KMS-11 (cell line): ENCODE results near the gene BAIAP2.

Source experiments
- H2AFZ ChIP-seq: fragments of 200-600 bp; sonication (generic); 2 replicates; pipeline ENCODE4 v1.6.1; 2016; ENCODE audit warnings: antibody characterized with exemption, mixed run types, low read depth
- H3K27ac ChIP-seq: fragments of 200-600 bp; sonication (generic); 2 replicates; pipeline ENCODE4 v1.6.1; 2016; ENCODE audit warnings: mild to moderate bottlenecking, mixed run types
- H3K27me3 ChIP-seq: fragments of 200-600 bp; sonication (generic); 2 replicates; pipeline ENCODE4 v1.6.1; 2017; ENCODE audit warnings: mild to moderate bottlenecking, low read depth, mixed run types, moderate library complexity; ENCODE audit not compliant: insufficient read depth
- H3K36me3 ChIP-seq: fragments of 200-600 bp; sonication (generic); 2 replicates; pipeline ENCODE4 v1.6.1; 2017; ENCODE audit warnings: mild to moderate bottlenecking, mixed run types; ENCODE audit not compliant: insufficient read depth
- H3K4me1 ChIP-seq: fragments of 200-600 bp; sonication (generic); 2 replicates; pipeline ENCODE4 v1.6.1; 2016; ENCODE audit warnings: mild to moderate bottlenecking, low read depth, mixed run types; ENCODE audit not compliant: poor library complexity, severe bottlenecking
- H3K4me2 ChIP-seq: fragments of 200-600 bp; sonication (generic); 2 replicates; pipeline ENCODE4 v1.7.0; 2016; ENCODE audit warnings: mild to moderate bottlenecking, mixed run types
- H3K4me3 ChIP-seq: fragments of 200-600 bp; sonication (generic); IDR thresholded peaks from 2 replicates; pipeline ENCODE4 v1.6.1; 2017; ENCODE audit warnings: low read depth, low read length, mixed read lengths; ENCODE audit not compliant: insufficient read depth
- H3K79me2 ChIP-seq: fragments of 200-600 bp; sonication (generic); 2 replicates; pipeline ENCODE4 v1.6.1; 2016; ENCODE audit warnings: low read depth, mixed run types; ENCODE audit not compliant: insufficient read depth
- H3K9ac ChIP-seq: fragments of 200-600 bp; sonication (generic); 2 replicates; pipeline ENCODE4 v1.6.1; 2016; ENCODE audit warnings: mild to moderate bottlenecking, mixed run types
- H4K20me1 ChIP-seq: fragments of 200-600 bp; sonication (generic); 2 replicates; pipeline ENCODE4 v1.6.1; 2016; ENCODE audit warnings: mild to moderate bottlenecking, mixed run types; ENCODE audit not compliant: insufficient read depth
- CTCF ChIP-seq: fragments of 200-600 bp; sonication (generic); conservative IDR thresholded peaks from 2 replicates; pipeline ENCODE4 v1.6.1; 2017; ENCODE audit warnings: low read depth, mild to moderate bottlenecking, antibody characterized with exemption, low read length, moderate library complexity, mixed read lengths

Gene BAIAP2

DNA sequence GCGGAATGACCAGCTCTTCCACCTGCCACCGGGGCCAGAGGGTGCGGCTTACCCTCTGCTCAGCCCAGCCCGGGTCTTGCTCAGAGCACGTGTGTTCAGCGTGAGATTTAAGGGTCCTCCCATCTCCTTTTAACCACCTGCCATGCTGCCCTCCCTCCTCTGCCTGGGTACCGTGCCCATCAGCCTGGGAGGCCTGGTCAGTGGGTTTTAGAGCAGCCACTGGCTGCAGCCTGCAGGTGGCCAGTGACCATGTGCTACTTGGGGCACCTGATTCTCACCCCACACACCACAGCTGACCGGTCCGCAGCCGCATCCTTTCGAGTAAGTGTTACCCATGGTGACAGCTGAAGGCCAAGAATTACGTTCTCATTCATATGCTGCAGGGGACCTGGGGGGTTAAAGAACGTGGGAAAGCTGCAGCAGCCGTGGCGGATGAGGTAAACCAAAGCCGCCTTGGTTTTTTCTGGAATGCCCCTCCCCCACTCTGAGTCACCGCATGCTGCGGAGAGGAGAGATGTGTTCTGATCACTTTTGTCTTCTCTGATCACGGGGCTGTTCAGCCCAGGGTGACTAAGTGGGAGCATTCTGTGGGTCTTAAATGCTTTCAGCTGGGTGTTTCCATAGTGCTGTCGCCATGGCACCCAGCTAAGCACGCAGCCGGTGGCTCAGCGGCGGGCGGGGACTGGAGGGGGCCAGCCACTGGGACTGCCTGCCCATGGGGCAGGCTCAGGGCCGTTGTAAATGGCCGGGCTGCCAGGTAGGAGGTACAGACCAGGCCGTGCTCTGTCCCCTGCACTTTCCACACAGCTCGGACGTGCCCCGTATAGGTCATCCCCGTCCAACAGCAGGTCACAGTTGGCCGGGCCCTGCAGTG, 59.8 kb downstream of the BAIAP2 start:
- H3K27me3 ChIP-seq: peaks cover 93% of the 10 kb centered on the region
- no peaks in the 10 kb centered on the region for H3K79me2 ChIP-seq
- H3K9ac ChIP-seq: peak overlapping the region; percentile 22; the same call in 1 of the 2 replicates
- peak overlapping the region; percentile 63 for H3K4me2 ChIP-seq
- no peak overlapping the region for H3K27ac ChIP-seq
- no peaks in the 10 kb centered on the region for H3K36me3 ChIP-seq
- no peaks in the 10 kb centered on the region for H4K20me1 ChIP-seq
- TF ChIP-seq CTCF: no peak
- no peak overlapping the region for H3K4me3 ChIP-seq
- peaks cover 36% of the 10 kb centered on the region for H3K4me1 ChIP-seq
- no peak overlapping the region for H2AFZ ChIP-seq

- peak overlapping the region; percentile 22; the same call in 1 of the 2 replicates for H3K9ac ChIP-seq
- H3K4me3 ChIP-seq: no peak overlapping the region
- no peaks in the 10 kb centered on the region for H3K36me3 ChIP-seq
- peak overlapping the region; percentile 63 for H3K4me2 ChIP-seq
- H4K20me1 ChIP-seq: no peaks in the 10 kb centered on the region
- no peak for TF ChIP-seq CTCF
- H2AFZ ChIP-seq: no peak overlapping the region
- H3K4me1 ChIP-seq: peaks cover 30% of the 10 kb centered on the region
- H3K79me2 ChIP-seq: no peaks in the 10 kb centered on the region
- peaks cover 93% of the 10 kb centered on the region for H3K27me3 ChIP-seq
- H3K27ac ChIP-seq: no peak overlapping the region; the same call in 1 of the 2 replicates
These were observed 60.4 kb downstream of the BAIAP2 start for GRCh38 chr17:81095383-81095762.

DNA sequence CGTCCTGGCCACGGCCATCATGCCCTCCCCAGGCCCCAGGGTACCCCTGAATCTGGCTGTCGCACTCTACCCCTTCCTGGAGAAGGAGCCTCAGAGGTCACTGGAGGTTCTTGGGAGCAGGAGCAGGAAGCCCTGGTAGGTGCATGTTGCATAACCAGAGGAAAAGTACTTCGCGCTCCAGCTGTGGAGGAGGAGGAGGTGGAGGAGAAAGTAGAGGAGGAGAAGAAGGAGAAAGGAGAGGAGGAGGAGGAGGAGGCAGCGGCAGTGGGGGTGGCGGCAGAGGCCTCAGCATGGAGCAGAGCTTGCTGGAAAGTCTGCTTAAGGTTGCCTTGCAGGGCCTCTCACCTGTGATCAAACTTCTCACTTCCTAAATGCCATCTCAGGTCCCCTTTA, 61.8 kb downstream of the BAIAP2 start:
- Histone ChIP-seq H3K4me3 (no peak overlapping the region), H4K20me1 (no peaks in the 10 kb centered on the region), H3K36me3 (no peaks in the 10 kb centered on the region), H3K79me2 (no peaks in the 10 kb centered on the region), H3K27ac (no peak overlapping the region), H3K4me2 (no peak overlapping the region), H3K9ac (no peak overlapping the region), H2AFZ (no peak overlapping the region), H3K4me1 (peaks cover 26% of the 10 kb centered on the region), H3K27me3 (peaks cover 91% of the 10 kb centered on the region)
- TF ChIP-seq CTCF: no peak

DNA sequence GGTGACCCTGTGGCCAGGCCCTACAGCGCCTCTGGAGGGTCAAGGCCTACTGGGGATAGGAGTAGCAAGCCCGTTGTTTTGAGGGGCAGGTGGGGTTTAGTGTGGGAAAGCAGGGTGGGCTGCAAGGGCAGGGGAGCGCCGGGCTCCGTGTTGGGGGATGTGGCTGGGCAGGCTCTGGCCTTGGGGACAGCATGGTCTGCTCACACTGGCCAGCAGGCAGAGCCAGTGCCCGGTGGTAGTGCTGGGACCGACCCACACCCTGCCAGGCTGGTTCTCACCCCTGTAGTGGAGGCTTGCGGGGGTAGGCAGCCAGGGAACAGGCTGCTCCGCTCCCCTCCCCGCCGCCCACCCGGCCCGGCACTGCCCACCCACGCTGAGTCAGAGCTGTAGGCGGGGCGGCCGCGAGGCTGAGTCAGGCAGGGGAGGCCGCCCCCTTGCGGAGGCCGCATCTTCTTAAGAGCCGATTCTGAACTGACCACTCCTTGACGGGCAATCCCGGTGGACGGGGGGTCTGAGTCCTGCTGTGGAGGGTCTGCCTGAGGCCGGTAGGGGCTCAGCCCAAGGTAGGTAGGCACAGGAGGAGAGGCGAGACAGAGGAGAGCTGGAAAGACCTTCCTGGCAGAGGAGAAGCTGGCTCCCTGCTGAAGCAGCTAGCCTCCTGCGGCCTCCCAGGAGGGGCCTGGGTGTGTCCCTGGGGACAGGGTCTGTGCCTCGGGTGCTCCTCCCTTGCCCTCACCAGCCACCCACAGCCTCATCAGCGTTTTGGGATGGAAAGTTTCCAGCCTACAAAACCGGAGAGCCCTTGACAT, 62.4 kb downstream of the BAIAP2 start:
- Histone ChIP-seq H3K36me3 (no peaks in the 10 kb centered on the region), H3K27ac (no peak overlapping the region)

More for the DNA sequence above, 62.4 kb downstream of the BAIAP2 start:
- TF ChIP-seq CTCF: peak; percentile 38
- H3K4me2 ChIP-seq: no peak overlapping the region
- no peak overlapping the region for H3K9ac ChIP-seq
- H2AFZ ChIP-seq: no peak overlapping the region
- H3K4me1 ChIP-seq: peaks cover 26% of the 10 kb centered on the region
- H4K20me1 ChIP-seq: no peaks in the 10 kb centered on the region
- no peak overlapping the region for H3K4me3 ChIP-seq
- H3K27me3 ChIP-seq: peaks cover 91% of the 10 kb centered on the region
- H3K79me2 ChIP-seq: no peaks in the 10 kb centered on the region
